Transverse colon (tissue), 4 donors: Measurements from ENCODE around the gene TGM6. TPM values are rescaled to one million over a fixed set of nuclear protein-coding genes. Genes with fewer than 3 reads are reported as not detected.
A peak's percentile ranks its signal among the peaks of the same experiment; 100 is the strongest.

Experiments
- DNase-seq: peaks from one replicate; pipeline ENCODE4 v3.0.0-alpha.2; 2019
- H3K27ac ChIP-seq, 4 donors: fragments of 200-600 bp; sonication (generic); 2 replicates each; pipeline ENCODE4 v1.5.1; 2016 to 2018; ENCODE audit warnings: inconsistent platforms in 4 of 4
- H3K27me3 ChIP-seq: fragments of 200-600 bp; sonication (generic); 2 replicates; pipeline ENCODE4 v1.5.1; 2017; ENCODE audit warnings: inconsistent platforms
- H3K36me3 ChIP-seq, 4 donors: fragments of 200-600 bp; sonication (generic); 2 replicates each; pipeline ENCODE4 v1.5.1; 2017 to 2019; ENCODE audit warnings: inconsistent platforms in 4 of 4
- H3K4me1 ChIP-seq, 4 donors: fragments of 200-600 bp; sonication (generic); 2 replicates each; pipeline ENCODE4 v1.5.1; 2017 to 2020; ENCODE audit warnings: inconsistent platforms in 4 of 4
- H3K4me3 ChIP-seq, 4 donors: fragments of 200-600 bp; sonication (generic); 1 replicate in 1 of 4; 2 replicates in 3 of 4; pipeline versions ENCODE4 v1.5.1 to v1.6.1; 2017 to 2019; ENCODE audit warnings: inconsistent platforms in 4 of 4
- H3K9me3 ChIP-seq, 2 donors: fragments of 200-600 bp; sonication (generic); 2 replicates each; pipeline ENCODE4 v1.5.1; 2017 to 2019; ENCODE audit warnings: inconsistent platforms in 2 of 2
- CTCF ChIP-seq, 5 experiments: fragments of 200-600 bp in 3 of 5; fragments of 450-650 bp in 2 of 5; sonication (generic) in 3 of 5; IDR thresholded peaks; 1 replicate in 2 of 5; 2 replicates in 3 of 5; pipeline ENCODE4 v1.5.1; 2016 to 2017; ENCODE audit warnings: antibody characterized with exemption in 5 of 5, inconsistent platforms in 3 of 5, mild to moderate bottlenecking in 2 of 5, moderate library complexity in 1 of 5
- EP300 ChIP-seq: sonication (generic); formaldehyde crosslinking; IDR thresholded peaks from one replicate; pipeline ENCODE4 v1.6.1; 2017; ENCODE audit warnings: antibody characterized with exemption, low read depth
- POLR2A ChIP-seq: fragments of 450-650 bp; IDR thresholded peaks from one replicate; pipeline ENCODE4 v1.6.1; 2016; ENCODE audit warnings: antibody characterized with exemption, mild to moderate bottlenecking, moderate library complexity
- POLR2AphosphoS5 ChIP-seq, 3 donors: sonication (generic); formaldehyde crosslinking; IDR thresholded peaks; one replicate each; pipeline ENCODE4 v1.6.1; 2016; ENCODE audit warnings: antibody characterized with exemption in 3 of 3
- WGBS, 2 donors: methylation state at CpG; one replicate each; pipeline ENCODE4 v1.1.5; 2018; ENCODE audit warnings: low coverage in 1 of 2; 5-methylcytosine and 5-hydroxymethylcytosine counted together
- in situ Hi-C, 4 donors: fragments of 200-750 bp; cut with MboI; loops; one replicate each; pipeline versions ENCODE4 v1.15.0 to v1.15.1; 2017; ENCODE audit warnings: low sequenced_read_pairs in 3 of 4, low pct_ligation_motif_present in 1 of 4, low pct_unique_long_range_greater_than_20kb in 1 of 4
- intact Hi-C: fragments of 100-400 bp; cut with DNase I; formaldehyde crosslinking; loops from one replicate; pipeline ENCODE4 v1.15.1; 2023; ENCODE audit warnings: low total_unique reads
- total RNA-seq, 4 donors: library from RNA; depleted of rRNA; stranded (reverse); fragments of >200 nt; gene quantifications; one replicate each; pipeline ENCODE4 v1.1.0, GENCODE V29; 2016

The TGM6 gene
- total RNA-seq, 4 donors from 2014 or later = 0.14 TPM; not detected in 3

- no peak for DNase-seq
- H3K27me3 ChIP-seq = no peaks in the 10 kb centered on the region
- WGBS, 2 donors = 83 to 84% methylated on average over 4 to 5 of the region's 5 CpGs
- H3K4me1 ChIP-seq = peaks cover 12 to 25% (median 17%) of the 10 kb centered on the region in 4 donors
- in situ Hi-C loops (loop anchor here in 2 of 4 donors (10.0 to 25.0 kb wide), 2 partner anchors 177 to 255 kb away; no protein-coding TSS in a partner anchor), intact Hi-C loops (no loop called here)
- no peaks in the 10 kb centered on the region for H3K9me3 ChIP-seq
- TF ChIP-seq POLR2AphosphoS5 (IDR thresholded peaks at IDR 0.05) = no peak
- no peak overlapping the region for H3K4me3 ChIP-seq
- no peak overlapping the region for H3K27ac ChIP-seq
- H3K36me3 ChIP-seq = peaks cover 0 to 49% (median 28%) of the 10 kb centered on the region in 4 donors
Measured at GRCh38 chr20:2467412-2467811, 86.7 kb downstream of the TGM6 start.

GRCh38 chr20:2468581-2469407 lies 88.1 kb downstream of the TGM6 start:
- H3K27ac ChIP-seq = peak overlapping the region in 2 of 4 donors; percentile 92 to 93
- no peaks in the 10 kb centered on the region for H3K27me3 ChIP-seq
- intact Hi-C loops (no loop called here), in situ Hi-C loops (loop anchor here in 2 of 4 donors (10.0 to 25.0 kb wide), 2 partner anchors 176 to 256 kb away; no protein-coding TSS in a partner anchor)
- H3K9me3 ChIP-seq = no peaks in the 10 kb centered on the region
- WGBS, 2 donors = 60 to 76% methylated on average over 2 to 11 of the region's 11 CpGs
- no peak for DNase-seq
- no peak for TF ChIP-seq POLR2AphosphoS5 (IDR thresholded peaks at IDR 0.05)
- TF ChIP-seq POLR2A = no peak
- no peak for TF ChIP-seq CTCF (IDR thresholded peaks at IDR 0.05)
- no peak for TF ChIP-seq EP300
- H3K4me1 ChIP-seq = peaks cover 12 to 25% (median 17%) of the 10 kb centered on the region in 4 donors
- H3K36me3 ChIP-seq = peaks cover 0 to 35% (median 19%) of the 10 kb centered on the region in 4 donors
- H3K4me3 ChIP-seq = peak overlapping the region in 2 of 4 donors; percentile 64 to 81

GRCh38 chr20:2469991-2470422 lies 89.3 kb downstream of the TGM6 start:
- Histone ChIP-seq H3K9me3 (no peaks in the 10 kb centered on the region), H3K36me3 (peaks cover 0 to 23% (median 12%) of the 10 kb centered on the region in 4 donors), H3K27ac (peak overlapping the region; percentile 92 to 96 (median 92)), H3K4me1 (peaks cover 12 to 25% (median 17%) of the 10 kb centered on the region in 4 donors), H3K4me3 (peak overlapping the region; percentile 64 to 81 (median 72)), H3K27me3 (no peaks in the 10 kb centered on the region)
- no peak for TF ChIP-seq EP300
- no peak for TF ChIP-seq POLR2A
- in situ Hi-C loops (loop anchor here in 2 of 4 donors (10.0 to 25.0 kb wide), 2 partner anchors 175 to 258 kb away; no protein-coding TSS in a partner anchor), intact Hi-C loops (no loop called here)
- peak; percentile 46 for DNase-seq
- WGBS, 2 donors = 0% methylated on average over 3 to 19 of the region's 19 CpGs

- Histone ChIP-seq H3K27me3 (no peaks in the 10 kb centered on the region), H3K9me3 (no peaks in the 10 kb centered on the region), H3K4me1 (peaks cover 12 to 25% (median 17%) of the 10 kb centered on the region in 4 donors), H3K36me3 (peaks cover 0 to 18% (median 8%) of the 10 kb centered on the region in 4 donors), H3K4me3 (peak within 1 kb of the TSS; percentile 64 to 81 (median 72)), H3K27ac (peak within 1 kb of the TSS; percentile 92 to 96 (median 92))
- DNase-seq = peak; percentile 98
- WGBS, 2 donors = 0 to 10% methylated on average over 6 to 53 of the region's 53 CpGs
- intact Hi-C loops (no loop called here), in situ Hi-C loops (loop anchor here in 1 of 4 donors (25.0 kb wide), 1 partner anchor 258 kb away; no protein-coding TSS in a partner anchor)
- peak in 1 of 5 experiments; percentile 8 for TF ChIP-seq CTCF (IDR thresholded peaks at IDR 0.05)
- TF ChIP-seq EP300 = no peak
- TF ChIP-seq POLR2A = peak; percentile 91
- TF ChIP-seq POLR2AphosphoS5 (IDR thresholded peaks at IDR 0.05) = peak; percentile 91 to 98 (median 96)
Measured at GRCh38 chr20:2470423-2471193, 89.9 kb downstream of the TGM6 start, which contains the start of gene SNRPB. Gene SNRPB, minus strand, starts transcription at chr20:2470789. Its CDS starts 99 bp downstream, at chr20:2470690.
